MM.1S (cell line): ENCODE measurements around the gene CBX8.

ENCODE experiments used
- DNase-seq: peaks from one replicate; pipeline ENCODE4 v3.0.0-alpha.2; 2015
- H2AFZ ChIP-seq: fragments of 300-600 bp; sonication (generic); 2 replicates; pipeline ENCODE4 v1.6.0; 2016; ENCODE audit warnings: antibody characterized with exemption, low read length
- H3F3A ChIP-seq: fragments of 300-600 bp; sonication (generic); 2 replicates; pipeline ENCODE4 v1.6.1; 2016; ENCODE audit warnings: mild to moderate bottlenecking, antibody characterized with exemption, low read length, moderate library complexity, mixed read lengths; ENCODE audit not compliant: insufficient read depth
- H3K27ac ChIP-seq: fragments of 300-600 bp; sonication (generic); 2 replicates; pipeline ENCODE4 v1.5.1; 2016; ENCODE audit warnings: mild to moderate bottlenecking, low read length
- H3K27me3 ChIP-seq: fragments of 300-600 bp; sonication (generic); replicated peaks from 2 replicates; pipeline ENCODE4 v1.6.0; 2016; ENCODE audit warnings: low read length; ENCODE audit not compliant: insufficient read depth
- H3K36me3 ChIP-seq: fragments of 300-600 bp; sonication (generic); replicated peaks from 2 replicates; pipeline ENCODE4 v1.6.1; 2016; ENCODE audit warnings: mild to moderate bottlenecking, low read length, mixed read lengths; ENCODE audit not compliant: insufficient read depth
- H3K4me1 ChIP-seq: fragments of 300-600 bp; sonication (generic); 2 replicates; pipeline ENCODE4 v1.6.1; 2016; ENCODE audit warnings: low read length, mixed read lengths
- H3K4me2 ChIP-seq: fragments of 300-600 bp; sonication (generic); 2 replicates; pipeline ENCODE4 v1.6.0; 2016; ENCODE audit warnings: low read depth, low read length
- H3K4me3 ChIP-seq: fragments of 300-600 bp; sonication (generic); 2 replicates; pipeline ENCODE4 v1.5.1; 2016; ENCODE audit warnings: low read length, mixed read lengths
- H3K79me2 ChIP-seq: fragments of 300-600 bp; sonication (generic); 2 replicates; pipeline ENCODE4 v1.6.1; 2016; ENCODE audit warnings: mixed run types, low read length, mixed read lengths
- H3K9ac ChIP-seq: fragments of 300-600 bp; sonication (generic); 2 replicates; pipeline ENCODE4 v1.6.1; 2016; ENCODE audit warnings: low read length, mixed read lengths
- H3K9me2 ChIP-seq: fragments of 300-600 bp; sonication (generic); replicated peaks from 2 replicates; pipeline ENCODE4 v1.6.1; 2016; ENCODE audit warnings: mild to moderate bottlenecking, low read length, mixed read lengths; ENCODE audit not compliant: insufficient read depth
- H3K9me3 ChIP-seq: fragments of 300-600 bp; sonication (generic); replicated peaks from 2 replicates; pipeline ENCODE4 v1.6.1; 2016; ENCODE audit warnings: mild to moderate bottlenecking, low read length, mixed read lengths; ENCODE audit not compliant: insufficient read depth
- H4K20me1 ChIP-seq: fragments of 300-600 bp; sonication (generic); 2 replicates; pipeline ENCODE4 v1.6.1; 2016; ENCODE audit warnings: mild to moderate bottlenecking, low read length, moderate library complexity, mixed read lengths; ENCODE audit not compliant: insufficient read depth
- CTCF ChIP-seq: fragments of 300-600 bp; sonication (generic); IDR thresholded peaks from 2 replicates; pipeline ENCODE4 v1.5.1; 2016; ENCODE audit warnings: antibody characterized with exemption, low read length, mixed read lengths
- EZH2 ChIP-seq: fragments of 300-600 bp; sonication (generic); optimal IDR thresholded peaks from 2 replicates; pipeline ENCODE3; 2017; ENCODE audit warnings: low read depth, mild to moderate bottlenecking, antibody characterized with exemption, low read length, mixed read lengths
- EZH2phosphoT487 ChIP-seq: fragments of 300-600 bp; sonication (generic); IDR thresholded peaks from 2 replicates; pipeline ENCODE4 v1.6.1; 2018; ENCODE audit warnings: antibody characterized with exemption, low read length

The CBX8 gene

GRCh38 chr17:79796763-79797491 lies at the start of gene CBX8:
Gene CBX8 (minus strand): TSS chr17:79797077. CDS start chr17:79796998, 79 bp downstream.
- Histone ChIP-seq H4K20me1 (no peaks in the 10 kb centered on the region), H3K36me3 (no peaks in the 10 kb centered on the region), H2AFZ (peak within 1 kb of the TSS; percentile 75), H3K79me2 (no peaks in the 10 kb centered on the region), H3K9me2 (no peaks in the 10 kb centered on the region), H3K9me3 (no peaks in the 10 kb centered on the region), H3K4me3 (peak within 1 kb of the TSS; percentile 77), H3K27me3 (peaks cover 49% of the 10 kb centered on the region), H3K9ac (peak within 1 kb of the TSS; percentile 93), H3F3A (no peaks in the 10 kb centered on the region), H3K4me1 (peaks cover 9% of the 10 kb centered on the region), H3K4me2 (peak within 1 kb of the TSS; percentile 98), H3K27ac (peak within 1 kb of the TSS; percentile 57; the same call in 1 of the 2 replicates)
- DNase-seq, result peak; percentile 100
- no peak for TF ChIP-seq EZH2phosphoT487
- no peak for TF ChIP-seq CTCF
- no peak for TF ChIP-seq EZH2

GRCh38 chr17:79845601-79845949 lies 48.7 kb upstream of the CBX8 start:
- H3K27me3 ChIP-seq, result peaks cover 96% of the 10 kb centered on the region

GRCh38 chr17:79844869-79845600 lies 48.2 kb upstream of the CBX8 start:
- no peak overlapping the region for H3K4me3 ChIP-seq
- H2AFZ ChIP-seq, result no peak overlapping the region
- no peak overlapping the region for H3K4me2 ChIP-seq
- no peak overlapping the region for H3K27ac ChIP-seq
- H3K4me1 ChIP-seq, result no peaks in the 10 kb centered on the region
- peaks cover 97% of the 10 kb centered on the region for H3K27me3 ChIP-seq
- TF ChIP-seq EZH2phosphoT487 (no peak), EZH2 (no peak), CTCF (peak; percentile 50)
- peaks cover 2% of the 10 kb centered on the region; the same call in 1 of the 2 replicates for H4K20me1 ChIP-seq
- H3K9me2 ChIP-seq, result no peaks in the 10 kb centered on the region
- DNase-seq, result peak; percentile 36
- no peaks in the 10 kb centered on the region for H3K79me2 ChIP-seq
- H3K36me3 ChIP-seq, result no peaks in the 10 kb centered on the region
- H3F3A ChIP-seq, result no peaks in the 10 kb centered on the region
- H3K9me3 ChIP-seq, result no peaks in the 10 kb centered on the region
- no peak overlapping the region for H3K9ac ChIP-seq

More at GRCh38 chr17:79845601-79845949, 48.7 kb upstream of the CBX8 start:
- DNase-seq, result no peak
- Histone ChIP-seq H3K27ac (no peak overlapping the region), H4K20me1 (no peaks in the 10 kb centered on the region), H3K4me2 (no peak overlapping the region), H3K4me3 (no peak overlapping the region), H3K9ac (no peak overlapping the region), H3K79me2 (no peaks in the 10 kb centered on the region), H3K4me1 (no peaks in the 10 kb centered on the region), H2AFZ (no peak overlapping the region), H3K9me3 (no peaks in the 10 kb centered on the region), H3K36me3 (no peaks in the 10 kb centered on the region), H3K9me2 (no peaks in the 10 kb centered on the region), H3F3A (no peaks in the 10 kb centered on the region)
- TF ChIP-seq EZH2 (no peak), CTCF (no peak), EZH2phosphoT487 (no peak)
